SU-DHL-6 (cell line): ENCODE results near the gene PRKCD.

ENCODE experiments used
- H2AFZ ChIP-seq: fragments of 200-600 bp; sonication (generic); 2 replicates; pipeline ENCODE4 v1.6.1; 2014; ENCODE audit warnings: low read depth, mild to moderate bottlenecking, moderate library complexity, mixed read lengths, antibody characterized with exemption, low read length; ENCODE audit not compliant: severe bottlenecking
- H3F3A ChIP-seq: fragments of 200-600 bp; shearing (Covaris generic); 2 replicates; pipeline ENCODE4 v1.6.0; 2016; ENCODE audit warnings: antibody characterized with exemption, mild to moderate bottlenecking; ENCODE audit not compliant: insufficient read depth
- H3K27ac ChIP-seq: fragments of 200-600 bp; sonication (generic); 2 replicates; pipeline ENCODE4 v1.5.1; 2016; ENCODE audit warnings: low read depth, mild to moderate bottlenecking, low read length, moderate library complexity, mixed read lengths
- H3K27me3 ChIP-seq: fragments of 200-600 bp; sonication (generic), shearing (Covaris generic); 2 replicates; pipeline ENCODE4 v1.6.0; 2014; ENCODE audit warnings: mild to moderate bottlenecking, low read length
- H3K36me3 ChIP-seq: fragments of 200-600 bp; sonication (generic); 2 replicates; pipeline ENCODE4 v1.6.1; 2014; ENCODE audit warnings: mild to moderate bottlenecking, low read length, mixed read lengths
- H3K4me2 ChIP-seq: fragments of 300-600, 200-600 bp; shearing (Covaris generic), sonication (generic); 2 replicates; pipeline ENCODE4 v1.6.0; 2014; ENCODE audit warnings: low read length, low read depth, mild to moderate bottlenecking; ENCODE audit not compliant: poor library complexity, severe bottlenecking
- H3K4me3 ChIP-seq: fragments of 200-600 bp; sonication (generic); 2 replicates; pipeline ENCODE4 v1.5.1; 2014; ENCODE audit warnings: antibody characterized with exemption, low read length, mild to moderate bottlenecking, mixed read lengths; ENCODE audit not compliant: insufficient read depth, poor library complexity, severe bottlenecking
- H3K79me2 ChIP-seq: fragments of 200-600 bp; sonication (generic); 2 replicates; pipeline ENCODE4 v1.6.1; 2014; ENCODE audit warnings: mild to moderate bottlenecking, low read length, moderate library complexity; ENCODE audit not compliant: insufficient read depth
- H3K9ac ChIP-seq: fragments of 200-600 bp; sonication (generic); 2 replicates; pipeline ENCODE4 v1.7.0; 2014; ENCODE audit warnings: mild to moderate bottlenecking, low read length
- H3K9me2 ChIP-seq: fragments of 200-600 bp; sonication (generic); replicated peaks from 2 replicates; pipeline ENCODE4 v1.6.1; 2014; ENCODE audit warnings: low read length; ENCODE audit not compliant: insufficient read depth
- H3K9me3 ChIP-seq: fragments of 200-600 bp; sonication (generic); 2 replicates; pipeline ENCODE4 v1.6.1; 2014; ENCODE audit warnings: low read length, mixed read lengths; ENCODE audit not compliant: insufficient read depth
- H4K20me1 ChIP-seq: fragments of 200-600 bp; sonication (generic); 2 replicates; pipeline ENCODE4 v1.6.1; 2014; ENCODE audit warnings: low read depth, mild to moderate bottlenecking, antibody characterized with exemption, low read length, moderate library complexity, mixed read lengths
- CTCF ChIP-seq: fragments of 200-600 bp; sonication (generic); IDR thresholded peaks from one replicate; pipeline ENCODE4 v1.5.1; 2017; ENCODE audit warnings: antibody characterized with exemption, mild to moderate bottlenecking, low read length, moderate library complexity; ENCODE audit not compliant: insufficient read depth, poor library complexity, severe bottlenecking
- EZH2phosphoT487 ChIP-seq: fragments of 200-600 bp; sonication (generic), shearing (Covaris generic); conservative IDR thresholded peaks from 2 replicates; pipeline ENCODE4 v1.6.1; 2018; ENCODE audit warnings: mild to moderate bottlenecking, antibody characterized with exemption, low read length, moderate library complexity, mixed read lengths

Gene PRKCD

GRCh38 chr3:53196575-53197407, 35.8 kb downstream of the PRKCD start:
- Histone ChIP-seq H3K27ac (peak overlapping the region; percentile 96), H3K4me2 (peak overlapping the region; percentile 90), H3K79me2 (peaks cover 42% of the 10 kb centered on the region), H3K36me3 (peaks cover 12% of the 10 kb centered on the region; the same call in 1 of the 2 replicates), H4K20me1 (no peaks in the 10 kb centered on the region; the same call in 1 of the 2 replicates), H3K4me3 (peak overlapping the region; percentile 68), H2AFZ (no peak overlapping the region), H3K27me3 (no peaks in the 10 kb centered on the region), H3K9me2 (no peaks in the 10 kb centered on the region), H3K9ac (peak overlapping the region; percentile 65), H3K9me3 (no peaks in the 10 kb centered on the region), H3F3A (peaks cover 31% of the 10 kb centered on the region)
- no peak for TF ChIP-seq CTCF
- TF ChIP-seq EZH2phosphoT487 = no peak

- peak overlapping the region; percentile 65 for H3K9ac ChIP-seq
- H3K27ac ChIP-seq = peak overlapping the region; percentile 42
- peak overlapping the region; percentile 68 for H3K4me3 ChIP-seq
- H4K20me1 ChIP-seq = no peaks in the 10 kb centered on the region; the same call in 1 of the 2 replicates
- no peaks in the 10 kb centered on the region for H3K9me3 ChIP-seq
- H3F3A ChIP-seq = peaks cover 15% of the 10 kb centered on the region; the same call in 1 of the 2 replicates
- no peaks in the 10 kb centered on the region for H3K9me2 ChIP-seq
- TF ChIP-seq EZH2phosphoT487 (no peak), CTCF (peak; percentile 16)
- H3K36me3 ChIP-seq = peaks cover 10% of the 10 kb centered on the region; the same call in 1 of the 2 replicates
- peak overlapping the region; percentile 90 for H3K4me2 ChIP-seq
- peaks cover 57% of the 10 kb centered on the region for H3K79me2 ChIP-seq
- no peak overlapping the region for H2AFZ ChIP-seq
- no peaks in the 10 kb centered on the region for H3K27me3 ChIP-seq
Measured at GRCh38 chr3:53198256-53198977, 37.4 kb downstream of the PRKCD start.

- Histone ChIP-seq H3K4me2 (peak overlapping the region; percentile 90), H3K79me2 (peaks cover 57% of the 10 kb centered on the region), H3F3A (peaks cover 15% of the 10 kb centered on the region; the same call in 1 of the 2 replicates)
Measured at GRCh38 chr3:53198996-53199395, 38.0 kb downstream of the PRKCD start.

More at GRCh38 chr3:53198996-53199395, 38.0 kb downstream of the PRKCD start:
- Histone ChIP-seq H3K36me3 (peaks cover 10% of the 10 kb centered on the region; the same call in 1 of the 2 replicates), H4K20me1 (no peaks in the 10 kb centered on the region; the same call in 1 of the 2 replicates), H3K9me2 (no peaks in the 10 kb centered on the region), H2AFZ (no peak overlapping the region), H3K9ac (peak overlapping the region; percentile 65), H3K4me3 (peak overlapping the region; percentile 68), H3K27ac (peak overlapping the region; percentile 42; the same call in 1 of the 2 replicates), H3K9me3 (no peaks in the 10 kb centered on the region), H3K27me3 (no peaks in the 10 kb centered on the region)
- TF ChIP-seq EZH2phosphoT487 = no peak
- TF ChIP-seq CTCF = no peak
